ENCODE measurements around the gene BCKDHA. TPM values are rescaled to one million over a fixed set of nuclear protein-coding genes. Genes with fewer than 3 reads are reported as not detected.

The BCKDHA gene
- total and polyA plus RNA-seq, 2 donors (not counting 3 experiments of a cell fraction or from before 2014, with no cell fraction given) = 16.5 to 50.4 TPM

DNA sequence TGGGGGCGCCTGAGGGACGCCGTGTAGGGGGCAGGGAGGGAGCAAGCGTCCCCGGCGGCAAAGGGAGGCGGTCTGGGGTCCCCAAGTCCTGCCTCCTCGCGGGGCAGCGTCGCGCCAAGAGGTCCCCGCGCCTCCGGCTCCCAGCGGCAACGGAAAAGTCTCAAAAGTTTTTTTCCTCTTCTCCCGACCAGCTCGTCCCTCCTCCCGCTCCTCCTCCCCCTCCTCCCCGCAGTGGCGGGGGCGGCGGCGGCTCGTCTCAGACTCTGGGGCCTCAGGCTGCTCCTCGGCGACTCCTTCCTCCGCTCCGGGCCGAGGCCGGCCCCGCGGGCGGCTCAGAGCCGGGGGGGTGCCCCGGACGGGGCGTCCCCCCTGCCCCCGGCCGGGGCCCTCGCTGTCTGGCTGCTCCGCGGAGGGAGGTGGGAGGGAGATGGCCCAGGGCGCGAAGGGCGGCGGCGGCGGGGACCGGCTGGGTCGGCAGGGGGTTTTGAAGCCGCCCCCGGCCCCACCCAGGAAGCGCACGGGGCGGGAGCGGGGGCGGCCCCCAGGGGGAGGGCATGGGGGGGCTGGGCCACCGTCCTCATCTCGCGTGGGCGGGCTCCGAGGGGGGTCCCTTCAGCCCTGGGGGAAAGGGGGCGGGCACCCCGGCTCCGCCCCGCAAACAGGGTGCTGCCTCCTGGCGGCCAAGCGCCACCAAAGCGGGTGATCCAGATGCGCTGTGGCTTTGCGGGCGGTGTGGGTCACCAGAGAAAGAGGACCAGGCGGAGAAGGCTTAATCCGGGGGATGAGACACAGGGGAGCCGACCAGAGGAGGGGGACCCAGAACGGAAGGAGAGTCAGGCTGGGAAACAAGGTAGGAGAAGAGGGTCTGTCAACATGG is 43.9 kb upstream of the BCKDHA start, which contains the start of gene TGFB1:
Gene TGFB1 (minus strand): TSS at position 457 of the 877 bp plus-strand sequence. CDS start 878 bp downstream, outside the sequence.
- H3K9me3 ChIP-seq (replicated peaks; ENCODE audit: control insufficient read depth, insufficient read depth, low read length) = no peaks in the 10 kb centered on the region
- ChIA-PET CTCF (interaction anchor here (0.6 to 3.8 kb wide), 19 partner anchors 11 to 149 kb away, joined by 3 to 65 read pairs (median 8); partner anchors contain the start of genes B9D2 and DMAC2), POLR2A (interaction anchor here (1.5 to 2.0 kb wide), 2 partner anchors 10 to 32 kb away, joined by 4 to 8 read pairs; partner anchors contain the start of gene B9D2)
- dilution Hi-C loops (cut with MboI; ENCODE audit: extremely low pct_ligation_motif_present, low sequenced_read_pairs) = no loop called here
- peak within 1 kb of the TSS; percentile 70 for H3K27ac ChIP-seq (ENCODE audit: insufficient read depth, low read depth, low read length)
- peak within 1 kb of the TSS; percentile 73 for H3K4me2 ChIP-seq (ENCODE audit: insufficient read depth, low read length)
- TSS peak; percentile 82 for BruUV-seq (replicated peaks)
- peak within 1 kb of the TSS; percentile 75 to 99 (median 90) for H3K4me3 ChIP-seq (replicated peaks in 1 of 3; ENCODE audit: insufficient read depth in 1 of 3, low read depth in 1 of 3, low read length in 3 of 3)
- intact Hi-C loops (cut with micrococcal nuclease) = loop anchor here (1.0 to 5.0 kb wide), 6 partner anchors 44 to 194 kb away; partner anchors contain the start of genes B3GNT8, BCKDHA, EXOSC5 and HNRNPUL1
- peak; percentile 81 for DNase-seq (ENCODE audit: low read depth, low spot score)
- H3K36me3 ChIP-seq (ENCODE audit: control insufficient read depth in 2 of 2, extremely low read depth in 1 of 2, insufficient read depth in 2 of 2, low read length in 2 of 2) = no peaks in the 10 kb centered on the region
- H3K9me1 ChIP-seq (replicated peaks; ENCODE audit: control insufficient read depth, extremely low read depth, insufficient read depth, low read length) = no peaks in the 10 kb centered on the region
- TF ChIP-seq EZH2 (IDR thresholded peaks at IDR 0.05; ENCODE audit: borderline replicate concordance, low read depth, low read length, severe bottlenecking) (no peak), JUN (IDR thresholded peaks at IDR 0.05; ENCODE audit: borderline replicate concordance, insufficient read depth, insufficient read length, low read depth) (no peak), POLR2A (IDR thresholded peaks at IDR 0.05; ENCODE audit: low read depth, low read length) (peak; percentile 88), MYC (IDR thresholded peaks at IDR 0.05; ENCODE audit: low read depth, low read length) (no peak), FOS (IDR thresholded peaks at IDR 0.05; ENCODE audit: borderline replicate concordance, insufficient read depth, low read length) (no peak), GATA2 (IDR thresholded peaks at IDR 0.05; ENCODE audit: insufficient read depth, insufficient read length, low read depth, low read length) (no peak), POLR2AphosphoS5 (IDR thresholded peaks at IDR 0.05; ENCODE audit: insufficient read depth, low read depth, low read length) (peak; percentile 96)
- TF ChIP-seq, protein P1, sequence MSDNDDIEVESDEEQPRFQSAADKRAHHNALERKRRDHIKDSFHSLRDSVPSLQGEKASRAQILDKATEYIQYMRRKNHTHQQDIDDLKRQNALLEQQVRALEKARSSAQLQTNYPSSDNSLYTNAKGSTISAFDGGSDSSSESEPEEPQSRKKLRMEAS (IDR thresholded peaks at IDR 0.05; ENCODE audit: insufficient read depth, insufficient read length) = no peak
- TF ChIP-seq, protein P2, sequence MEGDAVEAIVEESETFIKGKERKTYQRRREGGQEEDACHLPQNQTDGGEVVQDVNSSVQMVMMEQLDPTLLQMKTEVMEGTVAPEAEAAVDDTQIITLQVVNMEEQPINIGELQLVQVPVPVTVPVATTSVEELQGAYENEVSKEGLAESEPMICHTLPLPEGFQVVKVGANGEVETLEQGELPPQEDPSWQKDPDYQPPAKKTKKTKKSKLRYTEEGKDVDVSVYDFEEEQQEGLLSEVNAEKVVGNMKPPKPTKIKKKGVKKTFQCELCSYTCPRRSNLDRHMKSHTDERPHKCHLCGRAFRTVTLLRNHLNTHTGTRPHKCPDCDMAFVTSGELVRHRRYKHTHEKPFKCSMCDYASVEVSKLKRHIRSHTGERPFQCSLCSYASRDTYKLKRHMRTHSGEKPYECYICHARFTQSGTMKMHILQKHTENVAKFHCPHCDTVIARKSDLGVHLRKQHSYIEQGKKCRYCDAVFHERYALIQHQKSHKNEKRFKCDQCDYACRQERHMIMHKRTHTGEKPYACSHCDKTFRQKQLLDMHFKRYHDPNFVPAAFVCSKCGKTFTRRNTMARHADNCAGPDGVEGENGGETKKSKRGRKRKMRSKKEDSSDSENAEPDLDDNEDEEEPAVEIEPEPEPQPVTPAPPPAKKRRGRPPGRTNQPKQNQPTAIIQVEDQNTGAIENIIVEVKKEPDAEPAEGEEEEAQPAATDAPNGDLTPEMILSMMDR (IDR thresholded peaks at IDR 0.05; ENCODE audit: extremely low read depth in 1 of 2, insufficient read depth in 1 of 2, low read depth in 1 of 2, low read length in 2 of 2) = peak; percentile 92 to 96
- H4K20me1 ChIP-seq (replicated peaks; ENCODE audit: control insufficient read depth, extremely low read depth, insufficient read depth, low read length) = no peaks in the 10 kb centered on the region
- H3K4me1 ChIP-seq (ENCODE audit: control insufficient read depth, extremely low read depth, insufficient read depth, low read length) = peaks cover 12% of the 10 kb centered on the region
- peak within 1 kb of the TSS; percentile 83 for H3K9ac ChIP-seq (replicated peaks; ENCODE audit: extremely low read depth, insufficient read depth, low read length)
- H3K27me3 ChIP-seq (ENCODE audit: control insufficient read depth in 2 of 2, insufficient read depth in 2 of 2, low read length in 2 of 2) = no peaks in the 10 kb centered on the region
- FAIRE-seq = peak; percentile 67
- H3K79me2 ChIP-seq (ENCODE audit: control insufficient read depth, insufficient read depth, low read length) = peaks cover 47% of the 10 kb centered on the region
- H2AFZ ChIP-seq (ENCODE audit: low read depth, low read length) = no peak within 1 kb of the TSS

Measured in endothelial cell of umbilical vein (primary cell).